ENCODE data around the gene SMIM27.
A peak's percentile ranks its signal among the peaks of the same experiment; 100 is the strongest.

Gene SMIM27

DNA sequence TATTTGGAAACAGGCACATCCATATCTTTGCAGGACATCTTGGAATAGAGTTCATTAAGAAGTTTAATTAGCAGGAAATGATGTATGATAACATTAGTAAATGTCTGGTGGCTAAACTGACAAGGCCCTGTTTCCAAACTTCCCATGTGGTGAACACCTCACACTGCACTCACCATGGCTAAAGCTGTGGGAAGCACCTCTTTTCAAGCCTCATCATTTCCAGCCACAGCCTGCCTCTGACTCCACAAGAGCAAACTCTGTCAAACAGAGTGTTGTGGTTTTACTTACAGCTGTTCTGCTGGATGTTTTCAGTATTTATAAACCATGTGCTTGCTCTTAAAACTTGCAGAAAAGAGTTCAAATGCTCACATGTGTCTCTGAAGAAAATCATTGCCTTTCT, 35.8 kb downstream of the SMIM27 start:
- H3K9ac ChIP-seq (ENCODE audit: low read length) = no peak overlapping the region
- H3K79me2 ChIP-seq (ENCODE audit: control insufficient read depth, insufficient read depth, low read length) = no peaks in the 10 kb centered on the region
- H2BK15ac ChIP-seq (replicated peaks; ENCODE audit: low read depth) = no peak overlapping the region
- H3K18ac ChIP-seq (ENCODE audit: low read length) = no peak overlapping the region
- no peaks in the 10 kb centered on the region for H3K36me3 ChIP-seq (ENCODE audit: control insufficient read depth, insufficient read depth, low read length)
- H3K4me2 ChIP-seq (ENCODE audit: low read length) = no peak overlapping the region
- H3K56ac ChIP-seq (ENCODE audit: low read length) = no peak overlapping the region
- DNase-seq = no peak
- H2AK5ac ChIP-seq (ENCODE audit: low read length) = no peak overlapping the region
- H3K27ac ChIP-seq (ENCODE audit: low read depth, low read length) = no peak overlapping the region
- H3K79me1 ChIP-seq (ENCODE audit: low read length) = no peaks in the 10 kb centered on the region
- no peak overlapping the region for H4K8ac ChIP-seq (ENCODE audit: low read depth, low read length)
- H3K23ac ChIP-seq (ENCODE audit: low read length) = no peak overlapping the region
- no peaks in the 10 kb centered on the region for H3K4me1 ChIP-seq (ENCODE audit: control insufficient read depth, low read depth, low read length)
- H3K4me3 ChIP-seq (ENCODE audit: low read length) = no peak overlapping the region
- no peak overlapping the region for H4K5ac ChIP-seq (ENCODE audit: low read length)
- H3K4ac ChIP-seq (ENCODE audit: low read depth, low read length) = no peak overlapping the region
- no peak overlapping the region for H2BK120ac ChIP-seq (ENCODE audit: low read depth, low read length)
- H3K27me3 ChIP-seq (ENCODE audit: insufficient read depth, low read length, poor library complexity) = no peaks in the 10 kb centered on the region
- no peak overlapping the region for H2BK5ac ChIP-seq (ENCODE audit: low read length)

DNA sequence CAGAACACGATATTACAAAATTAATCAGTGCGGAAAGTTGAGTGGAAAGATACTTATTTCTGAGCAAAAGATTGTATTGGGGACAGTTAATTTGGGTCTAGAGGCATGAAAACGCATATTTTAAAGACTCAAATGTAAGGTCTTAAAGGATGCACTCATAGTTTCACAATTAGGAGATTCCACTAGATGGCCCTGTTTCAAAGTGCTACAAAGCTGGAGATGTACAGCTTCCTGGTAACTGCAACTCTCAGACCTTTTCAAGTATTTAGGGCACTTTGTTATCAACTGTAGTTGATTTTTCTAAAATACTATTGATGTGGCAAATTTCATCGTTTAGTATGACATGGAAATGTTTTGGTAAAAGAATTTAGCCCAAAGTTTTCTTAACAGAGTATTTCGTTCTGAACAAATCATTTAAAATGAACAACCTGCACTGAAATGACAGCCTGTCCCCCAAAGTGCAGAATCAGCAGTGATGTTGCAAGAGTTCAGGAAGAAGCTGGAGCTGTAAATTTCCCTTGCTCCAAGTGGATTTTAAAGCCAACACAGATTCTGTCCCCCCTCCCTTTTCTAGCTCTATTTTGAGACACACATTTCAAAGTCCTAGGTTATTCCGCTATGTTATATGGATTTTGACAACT, 37.1 kb downstream of the SMIM27 start:
- Histone ChIP-seq H2BK120ac (ENCODE audit: low read depth, low read length) (no peak overlapping the region), H3K18ac (ENCODE audit: low read length) (no peak overlapping the region), H3K27me3 (ENCODE audit: insufficient read depth, low read length, poor library complexity) (no peaks in the 10 kb centered on the region), H3K27ac (ENCODE audit: low read depth, low read length) (no peak overlapping the region), H3K9ac (ENCODE audit: low read length) (no peak overlapping the region), H3K79me1 (ENCODE audit: low read length) (no peaks in the 10 kb centered on the region), H3K56ac (ENCODE audit: low read length) (no peak overlapping the region), H4K8ac (ENCODE audit: low read depth, low read length) (no peak overlapping the region), H2BK5ac (ENCODE audit: low read length) (no peak overlapping the region), H3K4me3 (ENCODE audit: low read length) (no peak overlapping the region), H3K4me2 (ENCODE audit: low read length) (no peak overlapping the region), H3K36me3 (ENCODE audit: control insufficient read depth, insufficient read depth, low read length) (no peaks in the 10 kb centered on the region), H3K79me2 (ENCODE audit: control insufficient read depth, insufficient read depth, low read length) (no peaks in the 10 kb centered on the region), H4K5ac (ENCODE audit: low read length) (no peak overlapping the region), H3K23ac (ENCODE audit: low read length) (no peak overlapping the region), H2AK5ac (ENCODE audit: low read length) (no peak overlapping the region), H3K4me1 (ENCODE audit: control insufficient read depth, low read depth, low read length) (no peaks in the 10 kb centered on the region), H2BK15ac (replicated peaks; ENCODE audit: low read depth) (no peak overlapping the region), H3K4ac (ENCODE audit: low read depth, low read length) (no peak overlapping the region)
- peak; percentile 51 for DNase-seq
- WGBS (ENCODE audit: extremely low coverage, insufficient coverage, low lambda C conversion rate) = no CpG with 5 or more reads among the region's 6 CpGs

DNA sequence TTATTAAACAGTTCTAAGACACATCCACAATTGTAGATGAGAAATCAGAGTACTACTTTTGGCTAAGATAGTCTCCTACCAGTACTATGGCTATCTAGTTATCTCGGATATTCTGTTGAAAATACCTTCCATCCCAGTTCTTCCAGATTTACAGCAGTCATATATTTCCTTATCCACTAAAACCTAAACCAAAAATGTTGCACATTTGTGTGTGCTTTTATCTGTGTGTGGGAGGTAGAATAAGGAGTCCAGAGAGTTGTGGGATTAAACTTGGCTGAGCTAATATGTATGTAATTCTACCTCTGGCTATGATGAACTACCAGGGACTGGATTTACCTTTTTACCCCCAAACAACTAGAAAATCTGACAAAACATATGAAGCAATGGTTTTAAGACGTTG, 38.3 kb downstream of the SMIM27 start:
- Histone ChIP-seq H3K9ac (ENCODE audit: low read length) (no peak overlapping the region), H2BK5ac (ENCODE audit: low read length) (no peak overlapping the region), H3K4me2 (ENCODE audit: low read length) (no peak overlapping the region), H2BK120ac (ENCODE audit: low read depth, low read length) (no peak overlapping the region), H3K56ac (ENCODE audit: low read length) (no peak overlapping the region), H3K18ac (ENCODE audit: low read length) (no peak overlapping the region), H3K27me3 (ENCODE audit: insufficient read depth, low read length, poor library complexity) (no peaks in the 10 kb centered on the region), H3K79me2 (ENCODE audit: control insufficient read depth, insufficient read depth, low read length) (no peaks in the 10 kb centered on the region), H3K27ac (ENCODE audit: low read depth, low read length) (no peak overlapping the region), H4K5ac (ENCODE audit: low read length) (no peak overlapping the region), H2BK15ac (replicated peaks; ENCODE audit: low read depth) (no peak overlapping the region), H3K79me1 (ENCODE audit: low read length) (no peaks in the 10 kb centered on the region), H3K4me1 (ENCODE audit: control insufficient read depth, low read depth, low read length) (no peaks in the 10 kb centered on the region), H3K4ac (ENCODE audit: low read depth, low read length) (no peak overlapping the region), H3K4me3 (ENCODE audit: low read length) (no peak overlapping the region), H3K36me3 (ENCODE audit: control insufficient read depth, insufficient read depth, low read length) (no peaks in the 10 kb centered on the region), H2AK5ac (ENCODE audit: low read length) (no peak overlapping the region), H3K23ac (ENCODE audit: low read length) (no peak overlapping the region), H4K8ac (ENCODE audit: low read depth, low read length) (no peak overlapping the region)
- no CpG with 5 or more reads among the region's 2 CpGs for WGBS (ENCODE audit: extremely low coverage, insufficient coverage, low lambda C conversion rate)
- no peak for DNase-seq

DNA sequence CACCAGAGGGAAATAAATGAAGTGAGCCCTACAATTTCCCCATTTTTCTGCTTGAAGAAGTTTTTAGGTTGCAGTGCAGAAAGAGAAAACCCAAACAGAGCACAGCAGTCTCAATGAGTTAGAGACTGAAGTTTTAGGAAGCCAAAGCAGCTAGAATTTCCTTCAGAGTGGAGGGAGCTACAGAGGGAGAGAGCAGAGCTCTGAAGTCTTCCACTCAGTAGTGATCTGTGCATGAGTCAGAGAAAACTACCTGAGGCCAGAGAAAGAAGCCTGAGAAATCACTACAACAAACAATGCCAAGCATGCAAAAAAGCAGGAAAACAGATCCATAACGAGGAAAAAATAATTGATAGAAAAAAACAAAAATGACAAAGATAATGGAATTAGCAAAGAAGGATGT, 38.8 kb downstream of the SMIM27 start:
- Histone ChIP-seq H2BK120ac (ENCODE audit: low read depth, low read length) (no peak overlapping the region), H3K4me3 (ENCODE audit: low read length) (no peak overlapping the region), H3K27ac (ENCODE audit: low read depth, low read length) (no peak overlapping the region), H3K4me1 (ENCODE audit: control insufficient read depth, low read depth, low read length) (no peaks in the 10 kb centered on the region), H3K27me3 (ENCODE audit: insufficient read depth, low read length, poor library complexity) (no peaks in the 10 kb centered on the region), H3K9ac (ENCODE audit: low read length) (no peak overlapping the region), H4K8ac (ENCODE audit: low read depth, low read length) (no peak overlapping the region), H2BK5ac (ENCODE audit: low read length) (no peak overlapping the region), H3K79me2 (ENCODE audit: control insufficient read depth, insufficient read depth, low read length) (no peaks in the 10 kb centered on the region), H3K56ac (ENCODE audit: low read length) (no peak overlapping the region), H3K4ac (ENCODE audit: low read depth, low read length) (no peak overlapping the region), H2AK5ac (ENCODE audit: low read length) (no peak overlapping the region), H3K23ac (ENCODE audit: low read length) (no peak overlapping the region), H3K79me1 (ENCODE audit: low read length) (no peaks in the 10 kb centered on the region), H4K5ac (ENCODE audit: low read length) (no peak overlapping the region), H3K18ac (ENCODE audit: low read length) (no peak overlapping the region), H3K4me2 (ENCODE audit: low read length) (no peak overlapping the region), H2BK15ac (replicated peaks; ENCODE audit: low read depth) (no peak overlapping the region), H3K36me3 (ENCODE audit: control insufficient read depth, insufficient read depth, low read length) (no peaks in the 10 kb centered on the region)
- no CpG with 5 or more reads among the region's 1 CpG for WGBS (ENCODE audit: extremely low coverage, insufficient coverage, low lambda C conversion rate)
- no peak for DNase-seq

DNA sequence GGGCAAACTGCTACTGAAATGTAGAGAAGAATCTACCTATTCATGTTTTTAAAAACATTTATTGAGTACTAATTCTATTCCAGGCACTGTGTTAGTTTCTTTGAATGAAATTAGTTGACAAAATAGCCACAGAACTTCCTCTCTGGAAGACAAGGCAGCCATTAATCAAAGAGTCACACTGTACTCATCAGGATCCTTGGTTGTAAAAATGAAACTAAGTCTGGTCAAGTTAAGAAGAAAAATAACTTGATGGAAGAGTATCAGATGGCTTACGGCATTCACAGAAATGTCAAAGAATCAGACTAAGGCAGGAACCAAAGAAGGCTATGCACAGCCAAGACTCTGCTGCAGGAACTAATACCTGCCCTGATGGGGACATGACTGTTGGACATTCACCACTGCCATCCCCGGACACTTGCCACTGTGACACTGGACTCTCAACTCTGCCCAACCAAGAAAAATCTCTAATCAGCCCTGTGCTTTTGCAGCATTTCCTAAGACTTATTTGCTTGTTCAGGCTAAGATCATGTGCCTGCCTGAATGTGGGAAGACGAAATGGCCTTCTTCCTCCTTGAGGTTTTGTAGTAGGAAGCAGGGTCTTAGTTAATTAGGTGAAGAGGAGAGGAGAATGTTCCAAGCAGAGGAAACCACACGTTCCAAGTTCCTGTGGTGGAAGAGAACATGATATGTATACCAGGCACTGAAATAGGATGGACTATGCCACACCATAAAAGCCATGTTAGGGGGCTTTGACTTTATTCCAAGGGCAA, 44.2 kb downstream of the SMIM27 start:
- Histone ChIP-seq H3K18ac (ENCODE audit: low read length) (no peak overlapping the region), H3K4me1 (ENCODE audit: control insufficient read depth, low read depth, low read length) (no peaks in the 10 kb centered on the region), H3K79me2 (ENCODE audit: control insufficient read depth, insufficient read depth, low read length) (no peaks in the 10 kb centered on the region), H3K23ac (ENCODE audit: low read length) (no peak overlapping the region), H3K4me3 (ENCODE audit: low read length) (no peak overlapping the region), H3K4ac (ENCODE audit: low read depth, low read length) (no peak overlapping the region), H3K9ac (ENCODE audit: low read length) (no peak overlapping the region), H3K79me1 (ENCODE audit: low read length) (no peaks in the 10 kb centered on the region), H4K8ac (ENCODE audit: low read depth, low read length) (no peak overlapping the region), H2BK15ac (replicated peaks; ENCODE audit: low read depth) (no peak overlapping the region), H3K27ac (ENCODE audit: low read depth, low read length) (no peak overlapping the region), H3K56ac (ENCODE audit: low read length) (no peak overlapping the region), H4K5ac (ENCODE audit: low read length) (no peak overlapping the region), H2AK5ac (ENCODE audit: low read length) (no peak overlapping the region), H2BK5ac (ENCODE audit: low read length) (no peak overlapping the region), H3K36me3 (ENCODE audit: control insufficient read depth, insufficient read depth, low read length) (no peaks in the 10 kb centered on the region), H3K4me2 (ENCODE audit: low read length) (no peak overlapping the region), H2BK120ac (ENCODE audit: low read depth, low read length) (no peak overlapping the region), H3K27me3 (ENCODE audit: insufficient read depth, low read length, poor library complexity) (no peaks in the 10 kb centered on the region)
- WGBS (ENCODE audit: extremely low coverage, insufficient coverage, low lambda C conversion rate) = no CpG with 5 or more reads among the region's 4 CpGs
- DNase-seq = no peak

DNA sequence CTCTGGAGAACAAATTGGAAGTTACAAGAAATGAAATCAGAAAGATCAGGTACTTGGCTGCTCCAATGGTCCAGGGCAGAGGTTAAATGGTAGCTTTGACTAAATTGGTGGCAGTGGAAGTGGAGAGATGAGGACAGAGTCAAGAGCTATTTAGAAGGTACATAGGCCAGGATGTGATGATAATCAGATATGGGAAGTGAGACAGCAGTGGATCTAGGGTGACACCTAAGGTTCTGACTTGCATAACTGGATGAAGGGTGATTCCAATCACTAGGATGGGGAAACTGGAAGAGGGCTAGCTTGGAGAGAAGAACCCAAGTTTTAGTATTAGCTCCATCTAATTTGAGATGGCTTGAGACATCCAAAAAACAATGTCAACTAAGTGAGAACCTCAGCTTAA, 44.8 kb downstream of the SMIM27 start:
- Histone ChIP-seq H3K4ac (ENCODE audit: low read depth, low read length) (no peak overlapping the region), H3K18ac (ENCODE audit: low read length) (no peak overlapping the region), H3K27ac (ENCODE audit: low read depth, low read length) (no peak overlapping the region), H3K4me3 (ENCODE audit: low read length) (no peak overlapping the region), H3K27me3 (ENCODE audit: insufficient read depth, low read length, poor library complexity) (no peaks in the 10 kb centered on the region), H3K23ac (ENCODE audit: low read length) (no peak overlapping the region), H3K56ac (ENCODE audit: low read length) (no peak overlapping the region), H2BK120ac (ENCODE audit: low read depth, low read length) (no peak overlapping the region), H4K5ac (ENCODE audit: low read length) (no peak overlapping the region), H3K9ac (ENCODE audit: low read length) (no peak overlapping the region), H2BK15ac (replicated peaks; ENCODE audit: low read depth) (no peak overlapping the region), H3K79me1 (ENCODE audit: low read length) (no peaks in the 10 kb centered on the region), H4K8ac (ENCODE audit: low read depth, low read length) (no peak overlapping the region), H3K36me3 (ENCODE audit: control insufficient read depth, insufficient read depth, low read length) (no peaks in the 10 kb centered on the region), H3K79me2 (ENCODE audit: control insufficient read depth, insufficient read depth, low read length) (no peaks in the 10 kb centered on the region), H3K4me2 (ENCODE audit: low read length) (no peak overlapping the region), H2AK5ac (ENCODE audit: low read length) (no peak overlapping the region), H3K4me1 (ENCODE audit: control insufficient read depth, low read depth, low read length) (no peaks in the 10 kb centered on the region), H2BK5ac (ENCODE audit: low read length) (no peak overlapping the region)
- DNase-seq = no peak
